ENCODE measurements around the gene GSE1. TPM values are rescaled to one million over a fixed set of nuclear protein-coding genes. Genes with fewer than 3 reads are reported as not detected.

GSE1 gene
- total and polyA plus RNA-seq, 11 donors = 18.1 to 48.4 (median 37.1) TPM

- Histone ChIP-seq H3K36me3 (peaks cover 0 to 96% (median 78%) of the 10 kb centered on the region in 9 donors), H3K27ac (peak overlapping the region in 9 of 12 donors; percentile 13 to 67 (median 38)), H3K27me3 (no peaks in the 10 kb centered on the region), H3K4me3 (no peak overlapping the region), H3K4me1 (peaks cover 0 to 18% (median 9%) of the 10 kb centered on the region in 12 donors), H3K9me3 (no peaks in the 10 kb centered on the region)
- peak; percentile 86 to 97 (median 90) for TF ChIP-seq CTCF (IDR thresholded peaks at IDR 0.05)
- no peak for TF ChIP-seq POLR2A (IDR thresholded peaks at IDR 0.05)
- DNase-seq (peak; percentile 66 to 85 (median 73)), ATAC-seq (peak; percentile 87 to 95 (median 90))
- intact Hi-C loops (cut with DNase I) = loop anchor here in 6 of 10 donors (2.0 to 5.0 kb wide), 2 partner anchors 57 kb away; no protein-coding TSS in a partner anchor
- 67 to 73% (median 71%) methylated on average over 12 of the region's 12 CpGs for WGBS, 4 donors
Measured at GRCh38 chr16:85659805-85660511, 46.8 kb downstream of the GSE1 start.

- H3K4me3 ChIP-seq = no peak overlapping the region
- ATAC-seq (no peak), DNase-seq (peak in 3 of 5 donors; percentile 27 to 65 (median 33))
- intact Hi-C loops (cut with DNase I) = loop anchor here in 5 of 10 donors (2.0 to 5.0 kb wide), 2 partner anchors 56 kb away; no protein-coding TSS in a partner anchor
- H3K4me1 ChIP-seq = peaks cover 0 to 18% (median 9%) of the 10 kb centered on the region in 12 donors
- no peaks in the 10 kb centered on the region for H3K27me3 ChIP-seq
- peaks cover 0 to 96% (median 79%) of the 10 kb centered on the region in 9 donors for H3K36me3 ChIP-seq
- H3K9me3 ChIP-seq = no peaks in the 10 kb centered on the region
- TF ChIP-seq POLR2A (IDR thresholded peaks at IDR 0.05) (no peak), CTCF (IDR thresholded peaks at IDR 0.05) (no peak)
- WGBS, 4 donors = 92 to 97% (median 95%) methylated on average over 22 to 42 of the region's 42 CpGs
- H3K27ac ChIP-seq = no peak overlapping the region
Measured at GRCh38 chr16:85660843-85661739, 48.0 kb downstream of the GSE1 start.

- Histone ChIP-seq H3K36me3 (peaks cover 0 to 96% (median 79%) of the 10 kb centered on the region in 9 donors), H3K27ac (no peak overlapping the region), H3K27me3 (no peaks in the 10 kb centered on the region), H3K4me3 (no peak overlapping the region), H3K4me1 (peaks cover 0 to 18% (median 9%) of the 10 kb centered on the region in 12 donors), H3K9me3 (no peaks in the 10 kb centered on the region)
- ATAC-seq = no peak
- peak in 2 of 5 donors; percentile 24 to 58 for DNase-seq
- TF ChIP-seq CTCF (IDR thresholded peaks at IDR 0.05) (no peak), POLR2A (IDR thresholded peaks at IDR 0.05) (no peak)
- intact Hi-C loops (cut with DNase I) = loop anchor here in 5 of 10 donors (2.0 to 5.0 kb wide), 2 partner anchors 55 kb away; no protein-coding TSS in a partner anchor
- WGBS, 4 donors = 94 to 96% (median 95%) methylated on average over 23 to 26 of the region's 26 CpGs
Measured at GRCh38 chr16:85661740-85662481, 48.8 kb downstream of the GSE1 start.
